Bronchial epithelial cell (primary cell): ENCODE data around the gene LDLRAD3. TPM values are rescaled to one million over a fixed set of nuclear protein-coding genes. Genes with fewer than 3 reads are reported as not detected.
A peak's percentile ranks its signal among the peaks of the same experiment; 100 is the strongest.

Experiments
- DNase-seq: peaks from one replicate; pipeline ENCODE4 v3.0.0-alpha.2; 2010; ENCODE audit warnings: low read depth
- FAIRE-seq: peaks from 2 replicates; lab custom pipeline; 2011; peaks lifted over from hg19 to GRCh38; lab: Jason Lieb, UNC
- H3K27me3 ChIP-seq: 2 replicates; pipeline ENCODE4 v1.5.1; 2011; ENCODE audit warnings: low read length; ENCODE audit not compliant: control insufficient read depth, insufficient read depth
- H3K36me3 ChIP-seq: 2 replicates; pipeline ENCODE4 v1.5.1; 2011; ENCODE audit warnings: low read length; ENCODE audit not compliant: control insufficient read depth, insufficient read depth
- H3K4me3 ChIP-seq: 2 replicates; pipeline ENCODE4 v1.5.1; 2011; ENCODE audit warnings: mild to moderate bottlenecking, low read depth, low read length, control low read depth
- total RNA-seq: library from RNA; depleted of rRNA; stranded (reverse); fragments of >200 nt; gene quantifications from 2 replicates; pipeline ENCODE4 v1.2.1, GENCODE V29; 2014
- TF ChIP-seq, protein P1 (sequence below): IDR thresholded peaks from 2 replicates; pipeline ENCODE4 v1.5.1; 2011; ENCODE audit warnings: mild to moderate bottlenecking, moderate library complexity, low read length, control low read depth, inconsistent platforms; ENCODE audit not compliant: insufficient read depth, severe bottlenecking

LDLRAD3 gene
- total RNA-seq, 1 donor from 2014 or later = 4.7 TPM

DNA sequence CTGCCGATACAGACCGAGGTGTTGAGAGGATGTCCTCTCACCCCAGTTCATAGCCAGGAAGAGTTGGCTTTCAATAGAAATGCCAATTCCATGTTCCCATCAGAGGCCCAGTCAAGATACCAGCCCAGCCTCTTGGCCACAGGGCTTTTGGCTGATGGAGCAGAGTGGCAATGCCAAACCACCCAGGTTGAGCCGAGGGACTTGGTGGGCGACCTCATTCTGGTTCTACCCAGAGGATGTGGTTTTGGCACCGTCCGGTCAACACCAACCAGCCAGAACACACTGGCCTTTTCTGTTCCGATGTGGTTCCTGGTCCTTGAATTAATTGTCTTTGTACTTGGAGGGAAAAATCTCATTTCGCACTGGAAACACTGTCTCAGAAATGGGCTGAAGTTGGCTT, 284.8 kb downstream of the LDLRAD3 start:
- no peak for FAIRE-seq
- TF ChIP-seq, protein P1, sequence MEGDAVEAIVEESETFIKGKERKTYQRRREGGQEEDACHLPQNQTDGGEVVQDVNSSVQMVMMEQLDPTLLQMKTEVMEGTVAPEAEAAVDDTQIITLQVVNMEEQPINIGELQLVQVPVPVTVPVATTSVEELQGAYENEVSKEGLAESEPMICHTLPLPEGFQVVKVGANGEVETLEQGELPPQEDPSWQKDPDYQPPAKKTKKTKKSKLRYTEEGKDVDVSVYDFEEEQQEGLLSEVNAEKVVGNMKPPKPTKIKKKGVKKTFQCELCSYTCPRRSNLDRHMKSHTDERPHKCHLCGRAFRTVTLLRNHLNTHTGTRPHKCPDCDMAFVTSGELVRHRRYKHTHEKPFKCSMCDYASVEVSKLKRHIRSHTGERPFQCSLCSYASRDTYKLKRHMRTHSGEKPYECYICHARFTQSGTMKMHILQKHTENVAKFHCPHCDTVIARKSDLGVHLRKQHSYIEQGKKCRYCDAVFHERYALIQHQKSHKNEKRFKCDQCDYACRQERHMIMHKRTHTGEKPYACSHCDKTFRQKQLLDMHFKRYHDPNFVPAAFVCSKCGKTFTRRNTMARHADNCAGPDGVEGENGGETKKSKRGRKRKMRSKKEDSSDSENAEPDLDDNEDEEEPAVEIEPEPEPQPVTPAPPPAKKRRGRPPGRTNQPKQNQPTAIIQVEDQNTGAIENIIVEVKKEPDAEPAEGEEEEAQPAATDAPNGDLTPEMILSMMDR = no peak
- DNase-seq = no peak
- Histone ChIP-seq H3K27me3 (no peaks in the 10 kb centered on the region), H3K36me3 (peaks cover 2% of the 10 kb centered on the region), H3K4me3 (no peak overlapping the region)

DNA sequence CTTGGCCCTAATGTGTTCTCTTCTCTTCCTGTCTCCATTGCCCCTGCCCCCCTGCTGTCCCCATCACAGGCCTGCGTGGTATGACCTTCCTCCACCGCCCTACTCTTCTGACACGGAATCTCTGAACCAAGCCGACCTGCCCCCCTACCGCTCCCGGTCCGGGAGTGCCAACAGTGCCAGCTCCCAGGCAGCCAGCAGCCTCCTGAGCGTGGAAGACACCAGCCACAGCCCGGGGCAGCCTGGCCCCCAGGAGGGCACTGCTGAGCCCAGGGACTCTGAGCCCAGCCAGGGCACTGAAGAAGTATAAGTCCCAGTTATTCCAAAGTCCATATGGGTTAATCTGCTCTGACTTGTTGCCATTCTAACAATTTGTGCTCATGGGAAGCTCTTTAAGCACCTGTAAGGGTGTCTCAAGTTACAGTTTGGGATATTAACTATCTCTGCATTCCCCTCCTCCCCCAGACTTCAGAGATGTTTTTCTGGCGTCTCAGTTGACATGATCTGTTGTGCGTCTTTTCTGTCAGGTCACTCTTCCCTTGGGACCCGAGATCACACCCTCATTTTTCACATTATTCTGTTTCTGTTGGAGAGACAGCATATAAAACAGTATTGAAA, 285.3 kb downstream of the LDLRAD3 start:
- TF ChIP-seq, protein P1 = no peak
- Histone ChIP-seq H3K27me3 (no peaks in the 10 kb centered on the region), H3K36me3 (peaks cover 2% of the 10 kb centered on the region), H3K4me3 (no peak overlapping the region)
- DNase-seq (no peak), FAIRE-seq (no peak)

DNA sequence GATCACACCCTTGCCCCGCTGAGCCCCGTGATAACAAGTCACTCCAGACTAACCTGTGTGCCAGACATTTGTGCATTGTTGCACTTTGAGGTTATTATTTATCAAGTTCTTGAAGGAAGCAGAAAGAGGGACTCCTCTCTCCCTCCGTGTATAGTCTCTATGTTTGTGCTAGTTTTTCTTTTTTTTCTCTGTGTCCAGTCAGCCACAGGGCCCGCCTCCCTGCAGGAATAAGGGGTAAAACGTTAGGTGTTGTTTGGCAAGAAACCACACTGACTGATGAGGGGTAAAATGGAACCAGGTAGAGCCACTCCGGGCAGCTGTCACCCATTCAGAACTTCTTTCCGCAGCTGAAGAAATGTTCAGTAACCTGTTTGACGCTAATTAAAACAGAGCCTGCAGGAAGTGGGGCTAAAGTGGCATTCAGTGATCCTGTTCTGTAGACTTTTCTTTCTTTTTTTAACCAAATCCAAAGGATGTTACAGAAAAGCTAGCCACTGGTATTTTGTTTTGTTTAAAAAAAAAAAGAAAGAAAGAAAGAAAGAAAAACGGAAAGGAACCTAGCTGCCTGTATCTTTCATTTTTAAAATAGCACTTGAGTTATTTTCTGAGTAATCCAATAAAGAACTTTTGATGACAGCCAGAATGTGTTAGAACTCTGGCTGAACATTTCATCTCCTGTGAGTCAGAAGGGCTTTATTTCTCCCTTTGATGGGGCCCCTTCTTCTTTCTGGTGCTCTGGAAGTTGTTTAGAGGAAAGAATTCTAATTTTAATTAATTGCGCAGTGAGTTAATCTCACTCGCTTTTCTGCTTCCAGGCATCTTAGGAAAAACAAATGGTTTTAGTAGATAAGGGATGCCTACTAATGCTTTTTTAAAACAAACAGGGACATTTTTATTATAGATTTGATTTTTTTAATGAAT, 287.2 kb downstream of the LDLRAD3 start:
- H3K4me3 ChIP-seq = no peak overlapping the region
- no peaks in the 10 kb centered on the region for H3K27me3 ChIP-seq
- H3K36me3 ChIP-seq = peaks cover 2% of the 10 kb centered on the region
- DNase-seq = no peak
- peak; percentile 47 for FAIRE-seq
- TF ChIP-seq, protein P1 = no peak

DNA sequence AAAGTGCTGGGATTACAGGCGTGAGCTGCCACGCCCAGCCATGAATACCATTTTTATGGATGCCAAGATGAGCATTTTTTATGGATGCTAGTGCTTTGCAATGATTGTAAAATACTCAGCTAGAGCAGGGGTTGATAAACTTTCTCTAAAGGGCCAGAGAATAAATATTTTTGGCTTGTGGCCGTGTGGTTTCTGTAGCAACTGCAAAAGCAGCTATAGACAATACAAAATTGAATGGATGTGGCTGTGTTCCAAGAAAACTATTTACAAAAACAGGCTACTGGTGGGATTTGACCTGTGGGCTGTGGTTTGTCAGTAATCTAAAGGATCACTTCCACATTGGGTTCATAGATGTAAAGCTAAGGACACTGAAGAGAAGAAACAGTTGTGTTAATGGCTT, 289.3 kb downstream of the LDLRAD3 start:
- Histone ChIP-seq H3K27me3 (no peaks in the 10 kb centered on the region), H3K36me3 (no peaks in the 10 kb centered on the region), H3K4me3 (no peak overlapping the region)
- FAIRE-seq (no peak), DNase-seq (no peak)
- TF ChIP-seq, protein P1 = no peak

DNA sequence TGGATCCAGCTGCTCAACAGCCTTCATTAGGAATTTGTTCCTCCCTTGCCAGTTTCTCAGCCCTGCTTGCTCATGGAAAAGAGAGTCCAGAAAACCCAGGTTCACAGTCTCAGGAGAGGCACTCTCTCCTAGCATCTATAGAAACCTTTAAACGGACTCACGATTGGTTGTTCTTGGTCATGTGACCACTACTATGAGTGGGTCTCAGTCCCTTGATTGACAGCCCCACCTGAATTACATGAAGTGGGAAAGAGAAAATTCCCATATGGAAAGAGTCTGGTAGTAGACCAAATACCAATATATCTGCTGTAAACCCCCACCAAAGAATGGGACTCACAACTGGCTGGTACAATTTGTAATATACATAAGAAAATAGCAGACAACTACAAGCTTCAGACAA, 291.0 kb downstream of the LDLRAD3 start:
- DNase-seq = no peak
- TF ChIP-seq, protein P1 = no peak
- no peak for FAIRE-seq
- Histone ChIP-seq H3K4me3 (no peak overlapping the region), H3K36me3 (no peaks in the 10 kb centered on the region), H3K27me3 (no peaks in the 10 kb centered on the region)
